SK-N-MC (cell line): ENCODE results near the gene KIAA1328.

Experiments
- EZH2 ChIP-seq: fragments of 200-600 bp; sonication (generic); IDR thresholded peaks from one replicate; pipeline ENCODE4 v1.6.1; 2017; ENCODE audit warnings: antibody characterized with exemption
- POLR2AphosphoS5 ChIP-seq: IDR thresholded peaks from 2 replicates; pipeline ENCODE4 v1.6.1; 2012; ENCODE audit warnings: mild to moderate bottlenecking, low read depth, low read length, borderline replicate concordance

DNA sequence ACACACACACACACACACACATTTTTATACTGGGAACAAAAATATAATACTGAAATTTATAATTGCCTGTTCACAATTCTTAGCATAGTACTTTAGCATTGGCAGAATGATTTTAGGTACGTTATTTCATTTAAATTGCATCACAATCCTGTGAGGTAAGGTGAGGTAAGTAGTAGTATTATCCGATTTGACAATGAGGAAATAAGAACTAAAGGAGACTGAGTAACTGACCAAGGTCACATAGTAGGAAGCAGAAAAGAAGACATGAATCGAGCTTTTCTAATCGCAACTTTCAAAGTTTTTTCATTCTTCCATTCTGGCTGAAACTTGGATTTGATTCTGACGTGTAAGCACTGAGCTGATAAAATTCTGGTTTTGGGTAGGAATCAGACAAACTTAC is 351.2 kb downstream of the KIAA1328 start:
- no peak for TF ChIP-seq EZH2
- TF ChIP-seq POLR2AphosphoS5 = no peak
